HG03039 (cell line): ENCODE results near the gene SV2B.

Experiments
- ATAC-seq: cut with Tn5 transposase; IDR thresholded peaks from one replicate; pipeline ENCODE4 v1.9.1; 2021; ENCODE audit warnings: mild to moderate bottlenecking, moderate library complexity; ENCODE audit not compliant: unreplicated experiment

SV2B gene

DNA sequence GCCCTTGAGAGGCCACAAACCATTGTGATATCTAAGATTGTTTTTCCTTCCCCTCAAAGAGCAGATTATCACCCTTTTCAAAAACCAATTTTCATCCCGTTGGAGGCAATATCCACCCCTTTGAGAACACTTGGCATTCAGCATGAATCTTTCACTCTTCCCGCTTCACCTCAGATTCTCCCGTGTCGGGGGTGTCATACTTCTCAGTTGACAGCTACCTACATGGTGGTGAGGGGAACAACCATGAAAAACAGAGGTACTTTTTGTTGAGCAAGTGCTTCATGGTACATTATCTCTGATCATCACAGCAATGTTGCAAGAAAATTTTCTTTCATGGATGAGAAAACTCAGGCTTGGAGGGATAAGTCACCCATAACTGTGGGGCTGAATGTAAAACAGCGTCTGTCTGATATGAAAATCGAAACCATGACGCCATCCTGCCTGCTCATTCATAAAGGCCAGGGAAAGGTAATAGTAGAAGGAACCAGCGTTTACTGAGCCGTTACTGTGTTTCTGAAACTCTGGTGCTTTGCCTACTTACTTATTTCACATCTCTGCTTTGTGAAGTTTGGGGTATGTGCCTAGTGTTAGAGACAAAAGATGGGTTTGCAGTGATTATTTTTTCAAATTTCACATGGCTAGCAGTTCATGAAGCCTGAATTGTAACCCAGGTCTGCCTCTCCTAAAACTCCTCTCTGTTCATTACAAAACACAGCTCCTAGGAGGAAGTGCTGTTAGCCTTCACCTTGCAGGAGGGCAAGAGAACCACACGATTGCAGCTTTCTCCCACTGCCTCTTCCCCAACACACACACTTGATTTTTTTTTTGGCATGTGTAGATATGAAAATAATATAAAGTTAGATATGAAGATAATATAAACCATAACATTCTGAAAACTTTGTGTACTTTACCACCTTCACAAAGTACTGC is 35.4 kb downstream of the SV2B start:
- ATAC-seq = peak; percentile 85

DNA sequence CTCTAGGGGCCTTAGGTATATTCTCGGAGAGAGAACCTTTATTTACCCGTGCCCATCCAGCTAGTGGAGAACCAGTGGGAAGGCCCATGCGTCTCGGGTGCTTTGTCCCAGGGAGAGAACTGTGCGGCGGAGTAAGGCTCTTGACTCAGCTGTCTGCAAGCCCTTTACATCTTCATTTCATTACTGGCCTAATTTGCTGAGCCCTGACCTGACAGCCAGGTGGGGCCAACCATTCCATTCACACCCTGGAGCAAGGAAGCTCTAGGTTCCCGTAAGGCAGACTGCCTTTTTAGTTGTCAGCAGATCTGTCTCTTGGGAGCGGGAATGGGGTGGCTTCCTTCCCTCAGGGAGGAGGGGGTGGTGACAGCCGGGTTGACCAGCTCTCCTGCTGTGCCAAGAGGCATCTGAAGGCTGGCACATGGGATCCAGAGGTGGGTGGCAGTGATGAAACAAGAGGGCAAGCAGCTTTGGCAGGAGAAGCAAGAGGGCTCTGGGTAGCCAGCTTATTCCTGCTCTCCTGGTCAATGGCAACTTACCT is 36.4 kb downstream of the SV2B start:
- no peak for ATAC-seq

- no peak for ATAC-seq
Measured at GRCh38 chr15:91140601-91141000, 40.5 kb downstream of the SV2B start.

DNA sequence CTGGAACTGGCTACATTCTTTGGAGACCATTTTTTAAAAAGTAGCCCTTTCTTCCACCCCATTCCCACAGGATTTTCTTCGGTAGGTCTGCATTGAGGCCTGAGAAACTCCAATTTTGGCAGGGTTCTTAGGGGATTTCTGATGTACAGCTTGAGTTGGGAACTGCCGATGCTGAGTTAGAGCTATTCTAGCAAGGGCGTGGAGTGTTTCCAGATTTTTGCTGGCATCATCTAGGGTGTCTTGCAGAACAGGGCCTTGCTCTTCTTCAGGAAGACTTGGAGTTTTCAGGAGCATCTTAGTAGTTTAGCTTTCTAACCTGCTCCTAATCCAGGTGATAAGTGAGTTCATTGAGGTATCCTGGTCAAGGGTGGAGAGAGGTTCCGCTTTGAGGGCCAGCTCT is 41.0 kb downstream of the SV2B start:
- no peak for ATAC-seq

DNA sequence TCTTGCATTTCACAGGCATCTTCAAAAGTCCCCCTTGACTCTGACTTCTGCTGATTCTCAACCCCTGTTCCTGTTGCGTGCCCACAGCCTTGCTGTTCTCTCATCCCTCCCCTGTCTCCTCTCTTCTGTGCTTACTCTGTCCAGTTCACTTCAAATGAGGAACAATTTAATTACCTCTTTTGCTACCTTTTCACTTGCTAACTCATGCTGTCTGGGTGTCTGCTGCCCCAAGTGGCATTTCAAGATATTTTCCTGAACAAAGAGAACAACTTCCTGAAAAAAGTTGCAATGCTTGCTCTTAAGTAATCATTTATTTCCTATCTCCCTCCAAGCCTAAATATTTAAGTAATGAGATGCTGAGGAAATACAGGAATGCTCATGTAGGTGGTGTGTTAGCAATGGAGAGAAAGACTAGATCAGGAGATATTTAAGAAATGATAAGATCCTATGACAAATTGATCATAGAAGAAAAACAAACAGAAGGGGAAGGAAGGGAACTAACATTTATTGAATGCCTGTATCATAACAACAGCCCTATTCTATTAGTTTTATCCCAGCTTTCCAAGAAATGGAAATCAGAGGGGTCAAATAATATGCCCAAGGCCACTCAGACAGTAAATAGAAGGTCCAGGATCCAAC is 42.2 kb downstream of the SV2B start:
- ATAC-seq = no peak

DNA sequence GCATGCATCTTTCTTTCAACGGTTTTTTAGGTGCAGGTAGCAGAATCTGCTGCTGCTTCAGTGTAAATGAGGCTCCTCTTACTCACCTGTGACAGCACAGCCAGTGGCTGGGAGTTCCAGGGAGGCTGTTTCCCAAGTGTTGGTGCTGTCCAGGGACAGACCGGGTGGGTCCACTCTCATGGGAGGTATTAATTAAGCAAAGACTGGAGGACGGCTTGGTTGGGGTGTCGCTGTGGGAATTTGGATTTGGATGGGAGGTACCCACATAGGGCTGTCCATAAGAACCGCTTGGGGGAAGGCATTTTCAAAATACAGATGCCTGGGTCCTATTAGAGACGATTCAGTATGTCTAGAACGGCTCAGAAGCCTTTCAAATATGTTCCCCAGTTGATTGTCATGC is 42.9 kb downstream of the SV2B start:
- no peak for ATAC-seq

DNA sequence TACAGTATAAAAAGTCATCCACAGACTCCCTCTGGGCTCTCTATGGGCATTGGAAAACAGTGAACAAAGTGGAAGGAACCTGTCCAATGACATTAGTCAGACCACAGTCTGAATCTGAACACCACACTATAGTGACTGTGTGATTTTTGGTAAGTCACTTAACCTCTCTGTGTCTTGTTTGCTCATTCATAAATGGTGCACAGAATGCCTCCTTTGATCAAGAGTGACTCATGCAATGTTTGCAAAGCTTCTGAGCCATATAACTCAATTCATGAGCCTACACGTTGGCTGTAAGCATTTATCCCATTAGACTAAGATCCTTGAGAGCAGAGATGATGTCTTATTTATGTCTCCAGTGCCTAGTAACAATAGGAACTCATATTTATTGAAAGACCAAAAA is 46.7 kb downstream of the SV2B start:
- no peak for ATAC-seq

- no peak for ATAC-seq
Measured at GRCh38 chr15:91148243-91148642, 48.2 kb downstream of the SV2B start.

DNA sequence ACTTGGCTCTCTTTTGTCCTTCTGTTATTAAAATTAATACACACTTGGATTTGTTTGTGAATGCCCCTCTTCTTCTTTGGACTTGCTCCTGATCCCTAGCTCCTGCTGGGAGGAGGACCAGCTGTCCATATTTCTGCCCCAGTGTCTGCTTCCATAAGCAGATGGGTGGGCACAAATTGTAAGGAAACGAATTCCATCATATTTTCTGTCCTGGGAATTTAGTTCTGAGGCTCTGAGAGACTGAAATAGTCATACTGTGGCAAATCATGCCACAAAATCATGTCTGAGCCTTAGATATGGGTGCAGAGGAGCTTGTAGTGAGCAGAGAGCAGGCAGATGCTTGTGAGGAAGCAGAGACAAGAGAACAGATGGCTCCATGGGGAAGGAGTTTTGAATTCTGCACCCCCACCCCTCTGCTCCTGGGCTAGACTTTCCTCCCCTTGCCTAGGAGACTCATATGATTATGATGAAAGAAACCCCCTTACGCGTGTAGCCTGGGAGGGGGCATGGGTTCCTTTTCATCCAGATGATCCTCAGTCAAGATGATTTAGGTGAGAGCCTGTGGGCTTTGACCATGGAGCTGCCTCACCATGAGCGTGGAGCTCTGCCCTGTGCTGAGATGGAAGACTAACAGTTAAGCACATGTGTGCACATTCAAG is 50.6 kb downstream of the SV2B start:
- no peak for ATAC-seq

DNA sequence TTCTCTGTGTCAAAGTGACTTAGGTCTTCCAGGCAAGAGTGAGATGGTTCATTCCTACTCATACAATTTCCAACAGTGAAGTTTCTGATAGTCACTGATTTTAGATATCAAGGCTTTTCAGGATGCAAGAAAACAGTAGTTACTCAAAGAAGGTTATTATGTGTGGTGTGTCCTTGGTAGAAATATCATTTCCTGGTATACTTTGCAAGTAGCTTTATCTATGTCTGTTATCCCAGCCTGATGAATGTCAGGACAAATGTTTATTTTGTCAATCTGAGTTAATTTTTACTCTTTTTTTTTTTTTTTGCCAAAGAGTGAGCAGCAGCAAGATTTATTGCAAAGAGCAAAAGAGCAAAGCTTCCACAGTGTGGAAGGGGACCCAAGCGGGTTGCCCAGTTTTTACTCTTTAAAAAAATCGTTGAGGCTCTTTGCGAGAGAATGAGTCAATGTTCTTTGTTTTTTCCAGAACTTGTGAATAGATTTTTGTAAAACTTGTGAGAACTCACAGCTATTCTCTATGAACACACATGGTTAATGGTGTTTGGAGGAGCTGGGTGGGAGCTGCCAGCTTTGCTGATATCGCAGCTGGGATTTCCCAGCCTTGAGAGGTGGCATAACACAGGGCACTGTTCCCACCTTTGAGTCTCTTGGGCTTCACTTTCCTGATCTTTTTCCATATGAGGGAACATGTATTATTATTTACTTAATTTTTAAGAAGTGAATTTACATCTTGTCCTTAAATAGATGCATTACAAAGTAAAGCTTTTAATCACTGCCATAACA is 51.9 kb downstream of the SV2B start:
- no peak for ATAC-seq

DNA sequence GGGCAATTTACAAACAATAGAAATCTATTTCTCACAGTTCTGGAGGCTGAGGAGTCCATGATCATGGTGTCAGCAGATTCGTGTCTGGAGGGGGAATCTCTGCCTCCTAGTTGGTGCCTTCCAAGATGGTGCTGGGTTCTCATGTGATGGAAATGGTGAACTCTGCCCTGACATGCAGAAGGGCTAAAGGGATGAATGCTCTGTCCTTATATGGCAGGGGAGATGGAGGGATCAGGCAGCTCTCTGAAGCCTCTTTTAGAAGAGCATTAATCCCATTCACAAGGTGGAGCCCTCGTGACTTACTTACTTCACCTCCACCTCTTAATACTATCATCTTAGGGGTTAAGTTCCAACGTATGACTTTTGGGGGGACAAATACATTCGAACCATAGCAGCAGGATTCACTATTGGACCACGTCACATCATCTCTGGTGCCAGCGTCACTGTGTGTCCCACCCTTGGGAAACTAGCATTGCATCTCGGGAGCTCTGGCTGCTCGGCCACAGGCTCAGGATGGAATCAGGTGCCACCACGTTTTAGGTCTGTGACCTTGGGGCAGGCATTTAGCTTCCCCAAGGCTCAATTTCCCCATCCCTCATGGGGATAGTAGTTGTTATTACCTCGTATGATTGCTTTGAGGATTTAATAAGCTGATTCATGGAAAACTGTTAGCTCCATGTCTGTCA is 53.0 kb downstream of the SV2B start:
- ATAC-seq = no peak

- ATAC-seq = no peak
Measured at GRCh38 chr15:91153954-91154353, 53.9 kb downstream of the SV2B start.

DNA sequence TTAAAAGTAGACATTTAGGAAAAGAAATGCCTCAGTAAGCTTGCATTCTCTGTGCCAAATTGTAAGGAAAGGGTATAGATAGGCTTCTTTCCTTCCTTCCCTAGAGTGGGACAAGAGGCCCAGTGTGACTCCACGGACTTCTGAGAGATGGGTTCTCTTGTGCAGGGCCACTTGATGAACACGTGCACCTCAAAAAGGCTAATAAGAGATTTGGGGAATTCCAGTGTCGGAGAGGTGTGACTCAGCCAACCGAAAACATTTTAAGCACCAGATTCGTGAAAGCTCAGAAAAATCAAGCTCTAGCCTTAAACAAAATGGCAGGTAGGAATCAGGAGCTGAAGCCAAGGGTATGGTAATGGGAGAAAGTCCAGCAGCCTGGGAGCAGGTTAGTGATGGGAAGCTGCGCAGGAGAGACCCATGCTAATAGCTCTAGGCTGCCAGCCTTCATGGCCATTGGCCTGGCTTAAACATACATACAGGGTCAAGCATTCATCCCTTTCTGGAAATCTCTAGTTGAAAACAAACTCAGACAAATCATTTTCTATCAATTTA is 56.2 kb downstream of the SV2B start:
- ATAC-seq = no peak

- no peak for ATAC-seq
Measured at GRCh38 chr15:91158415-91159394, 58.6 kb downstream of the SV2B start.

- no peak for ATAC-seq
Measured at GRCh38 chr15:91165850-91166249, 65.8 kb downstream of the SV2B start.

DNA sequence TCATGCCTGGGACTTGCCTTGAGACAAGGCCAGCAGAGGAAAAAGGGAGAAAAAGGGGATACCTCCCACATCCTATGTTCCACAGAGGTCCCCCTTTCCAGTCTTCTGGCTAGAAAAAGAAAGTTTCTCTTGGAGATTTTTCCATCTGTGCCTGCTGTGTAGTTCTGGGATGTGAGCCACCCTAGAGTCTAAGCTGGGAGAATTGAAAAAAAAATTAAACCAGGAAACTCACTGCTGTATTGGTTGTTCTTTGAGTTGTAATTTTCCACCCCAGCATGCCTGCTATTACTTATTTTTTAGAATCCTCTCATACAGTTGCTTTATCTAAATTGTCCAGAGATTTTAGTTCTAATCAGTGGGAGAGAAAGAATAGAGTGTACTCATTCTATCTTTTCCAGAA is 68.4 kb downstream of the SV2B start:
- ATAC-seq = no peak

DNA sequence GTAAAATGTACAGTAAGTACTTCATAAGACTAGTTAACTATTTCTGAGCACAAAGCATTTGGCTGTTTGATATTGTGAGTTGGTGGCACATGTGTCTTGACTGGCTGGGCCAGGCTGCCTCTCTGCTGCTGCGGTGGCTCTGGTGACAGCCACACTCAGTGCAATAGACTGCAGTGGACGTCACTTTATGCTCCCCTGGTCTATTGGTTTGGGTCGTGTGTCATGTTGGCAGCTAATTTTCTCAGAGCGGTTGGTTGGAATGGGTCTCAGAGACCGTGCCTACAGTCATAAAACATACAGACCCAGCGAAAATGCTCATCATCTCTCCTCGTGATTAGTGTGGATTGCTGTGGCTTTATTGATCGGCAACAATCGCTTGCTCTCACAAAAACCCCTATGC is 71.3 kb downstream of the SV2B start:
- ATAC-seq = no peak

DNA sequence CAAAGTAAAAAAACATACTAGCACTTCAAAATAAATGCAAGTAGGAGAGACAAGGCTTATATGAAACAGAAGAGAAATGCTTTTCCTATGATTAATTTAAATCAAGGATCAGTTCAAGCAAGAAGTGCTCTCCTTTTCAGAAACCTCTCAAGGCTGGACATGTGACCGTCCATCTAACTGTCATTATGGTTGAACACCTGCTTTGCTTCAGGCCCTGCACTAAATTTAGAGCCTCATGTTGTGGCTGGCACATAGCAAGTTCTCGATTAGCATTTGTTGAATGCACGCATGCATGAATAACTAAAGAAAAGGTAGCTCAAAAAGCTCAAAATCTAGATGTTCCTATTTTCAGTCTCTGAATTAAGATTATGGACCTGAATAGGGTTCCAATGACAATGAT is 82.0 kb downstream of the SV2B start:
- no peak for ATAC-seq

GRCh38 chr15:91183596-91183995 is 83.5 kb downstream of the SV2B start:
- no peak for ATAC-seq
